ENCODE measurements around the gene HSPG2.
"Not testable (repeated sequence)": the region's sequence is repeated elsewhere in the genome, so short reads cannot be mapped to it uniquely, and the experiment has no call there.

- not testable (repeated sequence) for TF ChIP-seq CTCF (IDR thresholded peaks at IDR 0.05); ZFX (IDR thresholded peaks at IDR 0.05; ENCODE audit: borderline replicate concordance)
Observed at GRCh38 chr1:21980515-21981220, 43.6 kb upstream of the HSPG2 start.

Measured in 22Rv1 (cell line).